IPS DF 6.9 (cell line): Measurements from ENCODE around the gene OR56B1.
"Not testable (repeated sequence)": the region's sequence is repeated elsewhere in the genome, so short reads cannot be mapped to it uniquely, and the experiment has no call there.

Experiments
- DNase-seq: peaks from one replicate; pipeline ENCODE4 v3.0.0-alpha.2; 2013; ENCODE audit warnings: low read depth, low spot score
- H3K27ac ChIP-seq: one replicate; pipeline ENCODE4 v1.5.1; 2013; ENCODE audit warnings: low read length, control low read depth
- H3K27me3 ChIP-seq: 2 replicates; pipeline ENCODE4 v1.6.1; 2013; ENCODE audit warnings: mild to moderate bottlenecking, low read length; ENCODE audit not compliant: control insufficient read depth, insufficient read depth
- H3K36me3 ChIP-seq: 2 replicates; pipeline ENCODE4 v1.6.1; 2013; ENCODE audit warnings: low read length; ENCODE audit not compliant: control insufficient read depth, insufficient read depth
- H3K4me1 ChIP-seq: 2 replicates; pipeline ENCODE4 v1.6.1; 2013; ENCODE audit warnings: low read length; ENCODE audit not compliant: control insufficient read depth, insufficient read depth
- H3K4me3 ChIP-seq: 2 replicates; pipeline ENCODE4 v1.5.1; 2013; ENCODE audit warnings: mild to moderate bottlenecking, low read length
- H3K9me3 ChIP-seq: 2 replicates; pipeline ENCODE4 v1.6.1; 2013; ENCODE audit warnings: low read length, inconsistent platforms; ENCODE audit not compliant: control insufficient read depth, insufficient read depth
- WGBS: extraction: QIAGEN DNeasy Blood & Tissue Kit; methylation state at CpG from one replicate; pipeline ENCODE4 v1.1.7; 2013; ENCODE audit warnings: mixed read lengths, missing lambda C conversion rate; ENCODE audit not compliant: insufficient read length, insufficient coverage; 5-methylcytosine and 5-hydroxymethylcytosine counted together

The OR56B1 gene

GRCh38 chr11:5736396-5736795 is at the start of gene OR56B1:
Gene OR56B1 (plus strand): TSS chr11:5736448. CDS start chr11:5736517, 69 bp downstream.
- H3K4me3 ChIP-seq = no peak within 1 kb of the TSS
- H3K36me3 ChIP-seq = no peaks in the 10 kb centered on the region
- H3K27ac ChIP-seq = no peak within 1 kb of the TSS
- H3K27me3 ChIP-seq = no peaks in the 10 kb centered on the region
- no peaks in the 10 kb centered on the region for H3K4me1 ChIP-seq
- DNase-seq = no peak
- no peaks in the 10 kb centered on the region for H3K9me3 ChIP-seq
- WGBS = no CpG with 5 or more reads among the region's 1 CpG

- Histone ChIP-seq H3K27ac (no peak overlapping the region), H3K36me3 (no peaks in the 10 kb centered on the region), H3K9me3 (no peaks in the 10 kb centered on the region), H3K27me3 (no peaks in the 10 kb centered on the region), H3K4me1 (no peaks in the 10 kb centered on the region), H3K4me3 (no peak overlapping the region)
- no peak for DNase-seq
- WGBS = no CpG with 5 or more reads among the region's 1 CpG
Measured at GRCh38 chr11:5688482-5688881, 47.8 kb upstream of the OR56B1 start.

- H3K27me3 ChIP-seq = no peaks in the 10 kb centered on the region
- peak; percentile 27 for DNase-seq
Measured at GRCh38 chr11:5689551-5689983, 46.7 kb upstream of the OR56B1 start, which contains the start of gene TRIM22. Gene TRIM22 (plus strand): TSS chr11:5689790. CDS start chr11:5696233, 6,443 bp downstream.

GRCh38 chr11:5690216-5690615 is 46.0 kb upstream of the OR56B1 start:
- DNase-seq = no peak
- H3K27ac ChIP-seq = no peak overlapping the region
- no CpG with 5 or more reads among the region's 5 CpGs for WGBS
- no peaks in the 10 kb centered on the region for H3K9me3 ChIP-seq
- H3K36me3 ChIP-seq = no peaks in the 10 kb centered on the region
- no peaks in the 10 kb centered on the region for H3K27me3 ChIP-seq
- H3K4me3 ChIP-seq = peak overlapping the region; percentile 2; the same call in 1 of the 2 replicates
- H3K4me1 ChIP-seq = no peaks in the 10 kb centered on the region

More at GRCh38 chr11:5689551-5689983, 46.7 kb upstream of the OR56B1 start, which contains the start of gene TRIM22:
- H3K9me3 ChIP-seq = no peaks in the 10 kb centered on the region
- H3K36me3 ChIP-seq = no peaks in the 10 kb centered on the region
- peak within 1 kb of the TSS; percentile 2; the same call in 1 of the 2 replicates for H3K4me3 ChIP-seq
- peak within 1 kb of the TSS; percentile 39 for H3K27ac ChIP-seq
- H3K4me1 ChIP-seq = no peaks in the 10 kb centered on the region
- WGBS = no CpG with 5 or more reads among the region's 2 CpGs

- Histone ChIP-seq H3K27ac (no peak overlapping the region), H3K36me3 (no peaks in the 10 kb centered on the region), H3K27me3 (no peaks in the 10 kb centered on the region), H3K4me3 (no peak overlapping the region), H3K4me1 (no peaks in the 10 kb centered on the region), H3K9me3 (no peaks in the 10 kb centered on the region)
- DNase-seq = no peak
- WGBS = no CpG with 5 or more reads among the region's 5 CpGs
Measured at GRCh38 chr11:5690736-5691135, 45.5 kb upstream of the OR56B1 start.

DNA sequence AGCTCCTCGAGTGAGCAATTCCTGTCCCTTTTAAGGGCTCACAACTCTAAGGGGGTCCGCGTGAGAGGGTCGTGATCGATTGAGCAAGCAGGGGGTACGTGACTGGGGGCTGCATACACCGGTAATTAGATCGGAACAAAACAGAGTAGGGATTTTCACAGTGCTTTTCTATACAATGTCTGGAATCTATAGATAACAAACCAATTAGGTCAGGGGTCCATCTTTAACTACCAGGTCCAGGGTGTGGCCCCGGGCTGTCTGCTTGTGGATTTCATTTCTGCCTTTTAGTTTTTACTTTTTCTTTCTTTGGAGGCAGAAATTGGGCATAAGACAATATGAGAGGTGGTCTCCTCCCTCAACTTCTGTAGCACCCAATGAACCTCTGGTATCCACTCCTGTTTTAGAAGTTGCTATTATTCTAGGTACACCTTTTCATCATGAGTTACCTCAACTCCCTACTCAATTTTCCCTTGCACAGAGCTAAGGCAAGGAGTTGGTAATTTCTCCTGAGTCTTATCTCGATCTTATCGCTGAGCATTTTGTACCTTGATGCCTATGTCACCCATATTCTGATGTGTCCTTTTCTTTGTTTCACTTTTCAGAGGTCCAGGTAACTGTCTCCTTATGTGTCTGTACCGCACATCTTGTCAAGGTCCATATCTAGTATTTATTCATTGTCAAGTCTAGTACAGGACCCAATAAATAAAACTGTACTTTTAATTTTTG is 44.8 kb upstream of the OR56B1 start:
- not testable (repeated sequence) for H3K4me3 ChIP-seq, H3K27me3 ChIP-seq
- no CpG with 5 or more reads among the region's 12 CpGs for WGBS

GRCh38 chr11:5691964-5692361 is 44.3 kb upstream of the OR56B1 start:
- H3K27me3 ChIP-seq = no peaks in the 10 kb centered on the region
- no peak for DNase-seq
- no peak overlapping the region for H3K27ac ChIP-seq
- no peak overlapping the region for H3K4me3 ChIP-seq
- H3K9me3 ChIP-seq = no peaks in the 10 kb centered on the region
- no peaks in the 10 kb centered on the region for H3K4me1 ChIP-seq
- H3K36me3 ChIP-seq = peaks cover 4% of the 10 kb centered on the region; the same call in 1 of the 2 replicates
- WGBS = 100% methylated on average over 1 of the region's 3 CpGs

More for the DNA sequence above, 44.8 kb upstream of the OR56B1 start:
- H3K4me1 ChIP-seq, H3K27ac ChIP-seq, H3K9me3 ChIP-seq, H3K36me3 ChIP-seq, DNase-seq: not testable (repeated sequence)

DNA sequence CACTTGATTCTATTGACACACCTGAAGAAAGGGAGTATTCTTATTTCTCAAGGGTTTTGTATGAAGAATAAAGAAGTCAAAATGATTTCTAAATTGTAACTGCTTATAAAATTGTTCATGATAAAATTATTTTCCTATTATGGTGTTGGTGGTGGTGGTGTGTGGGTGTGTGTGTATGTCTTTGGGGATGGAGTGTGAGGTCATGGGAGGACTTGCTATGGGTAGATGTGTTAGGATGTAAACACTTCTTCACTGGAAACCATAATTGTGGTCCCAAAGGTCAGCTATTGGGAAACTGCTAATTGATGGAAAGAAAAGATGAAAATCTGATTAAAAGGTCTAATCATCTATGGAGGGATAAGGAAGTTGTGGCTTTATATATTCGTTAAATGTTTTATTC is 41.6 kb upstream of the OR56B1 start:
- Histone ChIP-seq H3K27ac (no peak overlapping the region), H3K9me3 (no peaks in the 10 kb centered on the region), H3K27me3 (no peaks in the 10 kb centered on the region), H3K4me3 (no peak overlapping the region), H3K4me1 (no peaks in the 10 kb centered on the region), H3K36me3 (peaks cover 9% of the 10 kb centered on the region; the same call in 1 of the 2 replicates)
- WGBS = no CpG with 5 or more reads among the region's 1 CpG
- DNase-seq = no peak

GRCh38 chr11:5695580-5695979 is 40.7 kb upstream of the OR56B1 start:
- Histone ChIP-seq H3K4me1 (no peaks in the 10 kb centered on the region), H3K4me3 (no peak overlapping the region), H3K27ac (no peak overlapping the region), H3K36me3 (peaks cover 9% of the 10 kb centered on the region; the same call in 1 of the 2 replicates), H3K9me3 (no peaks in the 10 kb centered on the region), H3K27me3 (no peaks in the 10 kb centered on the region)
- no peak for DNase-seq
- no CpG with 5 or more reads among the region's 1 CpG for WGBS

DNA sequence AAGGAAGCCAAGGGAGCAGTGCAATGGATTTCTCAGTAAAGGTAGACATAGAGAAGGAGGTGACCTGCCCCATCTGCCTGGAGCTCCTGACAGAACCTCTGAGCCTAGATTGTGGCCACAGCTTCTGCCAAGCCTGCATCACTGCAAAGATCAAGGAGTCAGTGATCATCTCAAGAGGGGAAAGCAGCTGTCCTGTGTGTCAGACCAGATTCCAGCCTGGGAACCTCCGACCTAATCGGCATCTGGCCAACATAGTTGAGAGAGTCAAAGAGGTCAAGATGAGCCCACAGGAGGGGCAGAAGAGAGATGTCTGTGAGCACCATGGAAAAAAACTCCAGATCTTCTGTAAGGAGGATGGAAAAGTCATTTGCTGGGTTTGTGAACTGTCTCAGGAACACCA is 40.0 kb upstream of the OR56B1 start:
- no CpG with 5 or more reads among the region's 2 CpGs for WGBS
- no peak overlapping the region for H3K27ac ChIP-seq
- no peaks in the 10 kb centered on the region for H3K27me3 ChIP-seq
- no peaks in the 10 kb centered on the region for H3K4me1 ChIP-seq
- H3K9me3 ChIP-seq = no peaks in the 10 kb centered on the region
- DNase-seq = no peak
- H3K36me3 ChIP-seq = peaks cover 9% of the 10 kb centered on the region; the same call in 1 of the 2 replicates
- H3K4me3 ChIP-seq = no peak overlapping the region
